Stimulated activated CD8-positive, alpha-beta memory T cell treated with anti-CD3 and anti-CD28 coated beads, Interleukin-12 subunit alpha, Interleukin-12 subunit beta, amount 100 ng/mL, for 24 hours (primary cell): ENCODE data around the gene ATP6V0D1.
A peak's percentile ranks its signal among the peaks of the same experiment; 100 is the strongest.
"Not testable (repeated sequence)": the region's sequence is repeated elsewhere in the genome, so short reads cannot be mapped to it uniquely, and the experiment has no call there.

Experiments
- DNase-seq: peaks from one replicate; pipeline ENCODE4 v3.0.0-alpha.2; 2020; ENCODE audit errors: extremely low read depth

Gene ATP6V0D1

DNA sequence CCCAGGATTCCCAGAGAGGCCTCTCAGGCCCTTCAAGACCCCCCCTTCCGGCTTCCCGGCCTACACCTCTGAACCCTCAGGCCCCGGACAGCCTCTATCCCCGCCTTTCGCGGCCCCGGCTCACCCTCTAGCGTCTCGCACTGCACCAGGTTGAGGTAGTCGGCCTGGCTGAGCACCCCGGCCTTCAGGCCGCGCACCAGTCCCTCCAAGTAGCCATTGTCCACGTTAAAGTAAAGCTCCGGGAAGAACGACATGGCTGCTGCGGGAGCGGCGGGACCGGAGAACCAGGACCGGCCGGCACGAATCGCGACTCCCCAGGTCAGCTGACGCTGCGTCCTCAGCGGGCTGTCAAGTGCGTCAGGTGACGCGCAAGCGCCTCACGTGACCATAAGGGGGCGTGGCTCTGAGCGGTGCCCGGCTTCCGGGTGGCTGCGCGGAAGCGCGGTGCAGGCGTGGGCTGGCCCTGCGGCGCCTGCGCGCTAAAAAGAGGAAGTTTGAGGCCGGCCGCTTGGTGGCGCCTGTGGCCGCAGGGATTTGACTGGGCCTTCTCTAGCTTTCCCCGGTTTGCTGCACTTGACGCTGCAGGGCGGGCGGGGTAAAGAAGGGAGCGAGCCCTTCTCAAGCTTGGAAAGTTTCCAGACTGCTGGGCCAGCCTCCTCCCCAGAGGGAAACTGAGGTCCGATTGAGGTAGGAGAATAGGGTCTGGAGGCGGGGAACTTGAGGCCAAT, at the start of gene ATP6V0D1:
TSS of gene ATP6V0D1 (minus strand) at position 325 of the 728 bp plus-strand sequence. CDS start at position 254, 71 bp downstream.
- peak; percentile 96 for DNase-seq

DNA sequence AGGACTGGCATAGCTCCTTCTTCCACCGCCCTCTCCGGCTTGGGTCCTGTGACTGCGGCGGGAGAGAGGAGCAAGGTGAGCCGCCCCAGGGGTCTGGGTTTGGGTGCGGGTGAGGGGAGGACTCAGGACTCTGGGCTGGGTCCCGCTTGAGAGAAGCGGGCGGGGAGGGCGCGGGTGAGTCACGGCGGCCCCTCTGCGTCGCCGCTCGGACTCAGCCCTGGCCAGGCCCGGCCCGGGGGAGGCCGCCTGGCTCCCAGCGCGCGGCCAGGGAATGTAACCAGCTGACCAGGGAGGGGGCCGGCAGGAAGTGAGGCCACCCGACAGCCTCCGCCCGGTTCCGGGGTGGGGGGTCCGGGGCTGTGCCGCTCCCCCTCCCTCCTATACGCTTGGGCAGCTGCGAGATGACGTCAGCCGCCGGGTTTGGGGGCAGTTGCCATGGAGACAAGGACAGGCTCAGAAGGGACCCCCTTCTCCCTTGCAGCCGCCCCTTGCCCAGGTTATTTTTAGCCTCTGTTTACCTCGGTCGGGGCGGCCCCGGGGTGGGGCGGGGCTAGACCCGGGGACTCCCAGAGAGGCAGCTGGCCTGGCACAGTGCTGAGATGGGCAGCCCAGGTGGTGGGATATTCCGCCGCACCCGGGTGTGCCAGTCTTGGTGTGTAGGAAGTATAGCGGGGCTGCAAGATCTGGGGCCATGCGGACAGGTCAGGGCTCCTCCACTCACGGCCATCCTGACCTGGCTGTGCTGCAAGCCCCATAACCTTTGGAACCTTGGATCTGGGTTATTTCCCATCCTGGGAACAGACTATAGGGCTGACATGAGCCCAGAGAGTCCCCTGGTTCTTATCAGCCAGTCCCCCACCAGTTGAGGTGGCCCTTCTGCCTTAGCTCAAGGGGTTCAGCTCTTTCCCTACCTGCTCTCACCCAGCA, 49.3 kb upstream of the ATP6V0D1 start:
- no peak for DNase-seq

DNA sequence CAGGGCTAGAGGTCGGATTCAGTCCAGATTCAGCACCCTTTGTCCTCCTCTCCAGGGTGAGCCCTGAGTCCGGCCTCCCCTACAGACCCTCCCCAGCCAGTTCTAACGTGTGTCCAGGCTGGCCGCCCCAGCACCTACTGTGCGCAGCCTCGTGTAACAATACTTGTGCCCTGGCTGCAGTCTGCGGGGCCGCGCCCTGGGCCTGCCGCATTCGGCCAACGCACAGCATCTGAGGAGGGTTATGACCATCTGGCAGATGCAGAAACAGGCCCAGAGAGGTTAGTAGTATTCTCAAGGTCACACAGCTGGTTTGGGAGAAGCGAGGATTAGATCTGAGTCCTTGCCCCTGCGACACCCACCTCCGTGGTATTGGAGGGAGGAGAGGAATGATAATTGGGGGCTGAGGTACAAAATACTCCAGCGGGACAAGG, 48.6 kb upstream of the ATP6V0D1 start:
- DNase-seq: no peak

DNA sequence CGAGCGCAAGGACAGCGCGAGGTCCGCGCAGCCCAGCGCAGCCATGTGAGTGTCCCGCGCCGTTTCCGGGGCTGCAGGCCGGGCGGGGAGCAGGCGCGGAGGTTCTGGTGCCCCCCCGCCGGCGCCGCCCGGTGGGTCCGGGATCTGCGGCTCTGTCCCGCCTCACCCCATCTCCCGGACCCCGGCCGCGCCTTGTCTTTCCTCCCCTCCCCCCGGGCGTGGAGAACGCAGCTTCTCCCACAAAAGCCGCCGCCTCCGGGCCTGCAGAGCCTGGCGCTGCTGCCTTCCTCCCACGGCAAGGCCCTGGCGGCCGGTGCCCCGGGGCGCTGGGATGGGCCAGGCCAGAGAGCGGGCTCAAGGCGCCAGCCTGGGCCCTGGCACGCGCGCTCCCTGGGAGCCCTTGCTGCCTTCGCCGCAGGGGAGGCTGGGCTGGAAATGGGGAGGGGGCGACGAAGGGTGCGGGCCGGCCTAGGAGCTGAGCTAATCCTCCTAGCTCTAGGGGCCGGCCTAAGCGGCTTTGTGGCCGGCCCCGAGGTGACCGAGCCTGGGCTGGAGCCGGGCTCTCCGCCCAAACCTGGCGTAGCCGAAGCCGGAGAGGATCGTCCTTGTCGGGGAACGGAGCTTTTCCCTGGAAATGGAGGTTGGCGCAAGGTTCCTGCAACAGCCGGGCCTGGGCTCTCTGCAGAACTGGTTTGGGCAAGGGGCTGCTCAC, 48.1 kb upstream of the ATP6V0D1 start:
- DNase-seq: no peak

DNA sequence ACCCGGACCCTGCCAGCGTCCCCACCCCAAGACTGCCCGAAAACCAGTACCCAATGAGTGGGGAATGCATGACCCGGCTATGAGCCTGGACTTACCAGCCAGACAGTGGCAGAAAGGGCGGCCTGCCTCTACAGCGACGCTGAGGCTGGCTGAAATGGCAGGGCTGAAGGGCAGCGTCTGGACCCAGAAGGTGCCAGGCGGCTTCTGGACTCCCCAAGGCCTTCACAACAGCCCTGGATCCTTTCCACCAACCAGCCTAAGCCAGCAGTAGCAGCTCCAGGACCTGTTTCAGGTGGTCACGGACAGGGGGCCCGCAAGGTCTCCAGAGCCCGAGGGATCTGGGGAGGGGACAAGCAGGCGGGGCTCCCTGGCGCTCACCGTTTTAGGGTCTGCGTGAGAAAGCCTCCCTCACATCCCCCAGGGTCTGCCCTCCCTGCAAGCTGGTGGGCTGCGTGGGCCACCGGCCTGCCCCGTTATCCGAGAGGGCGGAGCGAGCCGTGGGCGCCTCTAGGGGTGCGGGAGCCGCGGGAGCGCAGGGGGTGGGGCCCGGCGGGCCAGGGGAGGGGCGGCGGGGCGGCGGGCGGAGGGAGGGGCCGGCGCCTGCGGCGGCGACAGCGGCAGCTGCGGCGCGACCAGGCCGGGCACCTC, 47.4 kb upstream of the ATP6V0D1 start, which contains the start of gene RIPOR1:
TSS of gene RIPOR1 (plus strand) at position 608 of the 648 bp plus-strand sequence. CDS start 9,618 bp downstream, outside the sequence.
- DNase-seq: no peak

DNA sequence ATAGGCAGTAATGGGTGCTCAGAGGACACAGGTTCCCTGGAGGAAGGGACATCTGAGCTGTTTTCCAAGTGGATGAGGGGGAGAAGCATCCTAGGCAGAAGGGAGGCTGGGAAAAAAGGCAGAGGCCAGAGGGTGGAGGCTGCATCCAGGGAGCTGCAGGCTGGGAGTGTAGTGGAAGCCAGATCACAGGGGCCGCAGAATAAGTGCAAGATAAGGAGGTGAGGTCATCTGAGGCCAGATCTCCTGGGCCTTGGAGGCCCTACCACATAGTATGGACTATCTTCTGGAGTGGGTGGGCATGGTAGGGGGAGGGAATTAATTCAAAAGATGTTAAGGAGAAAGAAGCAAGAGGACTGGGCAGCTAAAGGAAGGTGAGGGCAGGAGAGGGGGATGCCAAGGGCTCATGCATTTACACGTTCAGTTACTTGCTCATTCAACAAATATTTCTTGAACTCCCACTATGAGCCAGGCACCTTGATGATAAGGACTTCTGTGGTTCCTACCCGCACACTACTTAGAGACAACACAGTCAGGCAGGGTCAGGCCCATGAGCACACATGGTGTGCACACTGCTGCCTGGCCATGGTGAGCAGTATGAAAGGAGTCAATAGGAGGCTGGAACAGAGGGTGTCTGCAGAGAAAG, 45.3 kb upstream of the ATP6V0D1 start:
- DNase-seq: no peak

GRCh38 chr16:67525176-67525860, 44.4 kb upstream of the ATP6V0D1 start:
- no peak for DNase-seq

- peak; percentile 89 for DNase-seq
These were observed 40.3 kb upstream of the ATP6V0D1 start for GRCh38 chr16:67521095-67521804.

DNA sequence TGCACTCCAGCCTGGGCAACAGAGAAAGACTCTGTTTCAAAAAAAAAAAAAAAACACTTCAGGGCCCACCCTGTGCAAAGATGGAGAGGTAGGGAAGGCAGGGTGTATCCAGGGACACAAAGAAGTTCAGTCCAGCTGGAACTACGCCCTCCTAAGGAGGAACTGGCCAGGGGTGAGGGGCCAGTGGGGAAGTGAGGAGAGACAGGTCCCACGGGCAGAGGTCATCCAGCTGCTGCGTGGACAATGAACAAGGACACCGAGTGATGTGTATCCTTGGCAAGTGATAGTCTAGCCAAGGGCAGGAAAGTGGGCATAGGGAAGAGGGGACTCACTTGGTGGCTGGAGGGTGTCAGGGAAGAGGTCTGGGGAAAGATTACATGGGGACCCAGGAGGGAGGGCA, 38.3 kb upstream of the ATP6V0D1 start:
- no peak for DNase-seq

DNA sequence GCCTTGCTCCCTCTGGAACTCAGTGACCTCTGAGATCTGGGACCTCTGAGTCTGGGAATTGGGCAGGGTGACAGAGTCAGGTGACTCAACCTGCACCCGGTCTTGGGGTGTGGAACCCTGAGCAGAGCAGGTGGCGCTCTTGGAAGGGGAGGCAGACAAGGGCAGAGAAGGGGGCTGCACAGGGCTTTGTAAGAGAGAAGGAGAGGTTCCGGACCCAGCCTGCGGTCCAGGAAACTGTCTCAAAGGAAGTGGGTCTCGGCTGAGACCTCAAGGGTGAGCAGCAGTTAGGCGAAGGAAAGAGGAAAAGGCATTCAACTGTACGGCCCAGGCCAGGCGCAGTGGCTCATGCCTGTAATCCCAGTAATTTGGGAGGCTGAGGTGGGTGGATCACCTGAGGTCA, 37.7 kb upstream of the ATP6V0D1 start:
- no peak for DNase-seq

- DNase-seq: no peak
These were observed 36.9 kb upstream of the ATP6V0D1 start for GRCh38 chr16:67517661-67518423.

- no peak for DNase-seq
These were observed 36.1 kb upstream of the ATP6V0D1 start for GRCh38 chr16:67517155-67517445.

GRCh38 chr16:67516296-67517154, 35.6 kb upstream of the ATP6V0D1 start:
- DNase-seq: no peak

GRCh38 chr16:67514382-67514828, 33.4 kb upstream of the ATP6V0D1 start:
- DNase-seq: peak; percentile 57

DNA sequence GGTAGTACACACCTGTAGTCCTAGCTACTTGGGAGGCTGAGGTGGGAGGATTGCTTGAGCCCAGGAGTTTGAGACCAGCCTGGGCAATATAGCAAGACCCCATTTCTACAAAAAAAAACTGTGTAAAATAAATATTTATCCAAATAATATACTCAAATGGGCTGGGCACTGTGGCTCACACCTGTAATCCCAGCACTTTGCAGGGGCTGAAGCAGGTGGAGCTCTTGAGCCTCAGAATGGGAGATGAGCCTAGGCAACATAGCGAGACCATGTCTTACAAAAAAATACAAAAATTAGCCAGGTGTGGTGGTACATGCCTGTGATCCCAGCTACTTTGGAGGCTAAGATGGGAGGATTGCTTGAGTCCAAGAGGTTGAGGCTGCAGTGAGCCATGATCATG, 32.9 kb upstream of the ATP6V0D1 start:
- not testable (repeated sequence) for DNase-seq

DNA sequence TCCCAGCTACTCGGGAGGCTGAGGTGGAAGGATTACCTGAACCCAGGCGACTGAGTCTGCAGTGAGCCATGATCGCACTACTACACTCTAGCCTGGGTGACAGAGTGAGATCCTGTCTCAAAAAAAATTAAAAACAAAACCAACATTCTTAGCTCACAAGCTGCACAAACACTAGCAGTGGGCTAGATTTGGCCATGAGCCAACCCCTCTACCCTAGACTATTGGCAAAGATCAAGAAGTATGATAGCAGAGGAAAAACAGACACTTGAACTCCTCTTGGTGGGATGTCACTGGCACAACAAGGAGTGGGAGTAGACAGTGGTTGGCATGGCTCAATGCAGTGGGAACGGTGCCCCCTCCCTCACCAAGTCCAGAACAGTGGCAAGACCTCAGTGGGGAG, 28.1 kb upstream of the ATP6V0D1 start:
- DNase-seq: no peak

GRCh38 chr16:67506468-67506867, 25.5 kb upstream of the ATP6V0D1 start:
- no peak for DNase-seq
